Panc1 (cell line): ENCODE data around the gene COPB2. TPM values are rescaled to one million over a fixed set of nuclear protein-coding genes. Genes with fewer than 3 reads are reported as not detected.

Experiments
- ATAC-seq: fragments of 200-7000 bp; cut with Tn5 transposase; 2 replicates; pipeline ENCODE4 v1.9.1; 2020; ENCODE audit warnings: mild to moderate bottlenecking, moderate library complexity
- BruUV-seq: library from RNA; stranded (reverse); fragments of 400-500 nt; replicated peaks from 2 replicates; lab custom pipeline; 2021; lab: Mats Ljungman, UMichigan
- CTCF ChIA-PET: fragments of 300-600 bp; sonication (Branson Sonifier 250); formaldehyde crosslinking; loops from one replicate; lab custom pipeline; 2022; ENCODE audit warnings: antibody characterized with exemption; lab: Charles Lee
- POLR2A ChIA-PET: fragments of 300-600 bp; sonication (Branson Sonifier 250); formaldehyde crosslinking; loops from one replicate; lab custom pipeline; 2022; ENCODE audit warnings: antibody characterized with exemption; lab: Charles Lee
- DNase-seq: peaks from one replicate; pipeline ENCODE4 v3.0.0-alpha.2; 2010; ENCODE audit warnings: low read depth, low spot score
- H3K27ac ChIP-seq: 2 replicates; pipeline ENCODE4 v1.5.1; 2011; ENCODE audit warnings: mild to moderate bottlenecking, low read length, inconsistent platforms
- H3K27me3 ChIP-seq: fragments of 200-500 bp; sonication (Bioruptor generic); 2 replicates; pipeline ENCODE4 v1.6.0; 2014; ENCODE audit warnings: low read length, inconsistent platforms; ENCODE audit not compliant: control insufficient read depth, insufficient read depth
- H3K36me3 ChIP-seq: fragments of 200-500 bp; sonication (Bioruptor generic); 2 replicates; pipeline ENCODE4 v1.5.1; 2014; ENCODE audit warnings: inconsistent platforms, mild to moderate bottlenecking, low read length, moderate library complexity; ENCODE audit not compliant: control insufficient read depth, insufficient read depth
- H3K4me1 ChIP-seq: 2 replicates; pipeline ENCODE4 v1.5.1; 2011; ENCODE audit warnings: inconsistent platforms, mild to moderate bottlenecking, low read length, moderate library complexity; ENCODE audit not compliant: control insufficient read depth, insufficient read depth
- H3K4me3 ChIP-seq, 2 experiments: 2 replicates each; pipeline ENCODE4 v1.5.1; 2011 to 2012; ENCODE audit warnings: low read depth in 2 of 2, low read length in 2 of 2, mild to moderate bottlenecking in 2 of 2, inconsistent platforms in 1 of 2, moderate library complexity in 1 of 2
- H3K9me3 ChIP-seq: fragments of 200-500 bp; sonication (Bioruptor generic); 2 replicates; pipeline ENCODE4 v1.5.1; 2014; ENCODE audit warnings: low read depth, mild to moderate bottlenecking, inconsistent platforms, low read length, moderate library complexity; ENCODE audit not compliant: control insufficient read depth, insufficient read depth
- POLR2AphosphoS5 ChIP-seq: IDR thresholded peaks from 2 replicates; pipeline ENCODE4 v1.6.1; 2012; ENCODE audit warnings: mild to moderate bottlenecking, low read depth, low read length, moderate library complexity
- SIN3A ChIP-seq: IDR thresholded peaks from 2 replicates; pipeline ENCODE4 v1.6.1; 2012; ENCODE audit warnings: low read depth, mild to moderate bottlenecking, low read length, moderate library complexity, borderline replicate concordance; ENCODE audit not compliant: insufficient read depth
- TCF7L2 ChIP-seq: IDR thresholded peaks from 2 replicates; pipeline ENCODE4 v1.6.1; 2011; ENCODE audit warnings: mild to moderate bottlenecking, low read depth, low read length, inconsistent platforms
- in situ Hi-C: cut with HindIII; loops from 2 replicates; pipeline ENCODE4 v1.10.0; 2016; ENCODE audit warnings: low sequenced_read_pairs, low pct_unique_long_range_greater_than_20kb
- intact Hi-C: fragments of 100-400 bp; cut with micrococcal nuclease; formaldehyde crosslinking; loops from one replicate; pipeline ENCODE4 v1.10.0; 2022; ENCODE audit not compliant: unreplicated experiment
- total RNA-seq: library from RNA; stranded (reverse); gene quantifications from one replicate; pipeline ENCODE4 v1.2.1, GENCODE V29; 2021; ENCODE audit not compliant: unreplicated experiment
- TF ChIP-seq, protein P1 (sequence below), 2 experiments: IDR thresholded peaks; 2 replicates each; pipeline ENCODE4 v1.6.1; 2011 to 2012; ENCODE audit warnings: low read depth in 2 of 2, control low read depth in 1 of 2, low read length in 1 of 2, mild to moderate bottlenecking in 1 of 2, moderate library complexity in 1 of 2; ENCODE audit not compliant: insufficient read depth in 1 of 2
- TF ChIP-seq, protein P2 (sequence below): fragments of 450-650 bp; IDR thresholded peaks from 2 replicates; pipeline ENCODE4 v1.5.1; 2017; ENCODE audit warnings: mild to moderate bottlenecking

Gene COPB2
- total RNA-seq, 1 experiment from 2014 or later = 150 TPM

GRCh38 chr3:139326707-139327106 is 62.7 kb downstream of the COPB2 start:
- H3K27ac ChIP-seq = peak overlapping the region; percentile 15; the same call in 1 of the 2 replicates
- DNase-seq = no peak
- POLR2A ChIA-PET = interaction anchor here (0.6 kb wide), 1 partner anchor 373 kb away, joined by 4 read pairs; no protein-coding TSS in a partner anchor
- intact Hi-C loops = no loop called here
- in situ Hi-C loops = no loop called here
- no TSS peak for BruUV-seq
- no peaks in the 10 kb centered on the region for H3K9me3 ChIP-seq
- no peak for ATAC-seq
- TF ChIP-seq SIN3A (no peak), POLR2AphosphoS5 (no peak), TCF7L2 (no peak)
- TF ChIP-seq, protein P1, sequence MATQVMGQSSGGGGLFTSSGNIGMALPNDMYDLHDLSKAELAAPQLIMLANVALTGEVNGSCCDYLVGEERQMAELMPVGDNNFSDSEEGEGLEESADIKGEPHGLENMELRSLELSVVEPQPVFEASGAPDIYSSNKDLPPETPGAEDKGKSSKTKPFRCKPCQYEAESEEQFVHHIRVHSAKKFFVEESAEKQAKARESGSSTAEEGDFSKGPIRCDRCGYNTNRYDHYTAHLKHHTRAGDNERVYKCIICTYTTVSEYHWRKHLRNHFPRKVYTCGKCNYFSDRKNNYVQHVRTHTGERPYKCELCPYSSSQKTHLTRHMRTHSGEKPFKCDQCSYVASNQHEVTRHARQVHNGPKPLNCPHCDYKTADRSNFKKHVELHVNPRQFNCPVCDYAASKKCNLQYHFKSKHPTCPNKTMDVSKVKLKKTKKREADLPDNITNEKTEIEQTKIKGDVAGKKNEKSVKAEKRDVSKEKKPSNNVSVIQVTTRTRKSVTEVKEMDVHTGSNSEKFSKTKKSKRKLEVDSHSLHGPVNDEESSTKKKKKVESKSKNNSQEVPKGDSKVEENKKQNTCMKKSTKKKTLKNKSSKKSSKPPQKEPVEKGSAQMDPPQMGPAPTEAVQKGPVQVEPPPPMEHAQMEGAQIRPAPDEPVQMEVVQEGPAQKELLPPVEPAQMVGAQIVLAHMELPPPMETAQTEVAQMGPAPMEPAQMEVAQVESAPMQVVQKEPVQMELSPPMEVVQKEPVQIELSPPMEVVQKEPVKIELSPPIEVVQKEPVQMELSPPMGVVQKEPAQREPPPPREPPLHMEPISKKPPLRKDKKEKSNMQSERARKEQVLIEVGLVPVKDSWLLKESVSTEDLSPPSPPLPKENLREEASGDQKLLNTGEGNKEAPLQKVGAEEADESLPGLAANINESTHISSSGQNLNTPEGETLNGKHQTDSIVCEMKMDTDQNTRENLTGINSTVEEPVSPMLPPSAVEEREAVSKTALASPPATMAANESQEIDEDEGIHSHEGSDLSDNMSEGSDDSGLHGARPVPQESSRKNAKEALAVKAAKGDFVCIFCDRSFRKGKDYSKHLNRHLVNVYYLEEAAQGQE (IDR thresholded peaks at IDR 0.05; ENCODE audit: insufficient read depth in 1 of 2, low read depth in 2 of 2, low read length in 1 of 2) = no peak
- TF ChIP-seq, protein P2, sequence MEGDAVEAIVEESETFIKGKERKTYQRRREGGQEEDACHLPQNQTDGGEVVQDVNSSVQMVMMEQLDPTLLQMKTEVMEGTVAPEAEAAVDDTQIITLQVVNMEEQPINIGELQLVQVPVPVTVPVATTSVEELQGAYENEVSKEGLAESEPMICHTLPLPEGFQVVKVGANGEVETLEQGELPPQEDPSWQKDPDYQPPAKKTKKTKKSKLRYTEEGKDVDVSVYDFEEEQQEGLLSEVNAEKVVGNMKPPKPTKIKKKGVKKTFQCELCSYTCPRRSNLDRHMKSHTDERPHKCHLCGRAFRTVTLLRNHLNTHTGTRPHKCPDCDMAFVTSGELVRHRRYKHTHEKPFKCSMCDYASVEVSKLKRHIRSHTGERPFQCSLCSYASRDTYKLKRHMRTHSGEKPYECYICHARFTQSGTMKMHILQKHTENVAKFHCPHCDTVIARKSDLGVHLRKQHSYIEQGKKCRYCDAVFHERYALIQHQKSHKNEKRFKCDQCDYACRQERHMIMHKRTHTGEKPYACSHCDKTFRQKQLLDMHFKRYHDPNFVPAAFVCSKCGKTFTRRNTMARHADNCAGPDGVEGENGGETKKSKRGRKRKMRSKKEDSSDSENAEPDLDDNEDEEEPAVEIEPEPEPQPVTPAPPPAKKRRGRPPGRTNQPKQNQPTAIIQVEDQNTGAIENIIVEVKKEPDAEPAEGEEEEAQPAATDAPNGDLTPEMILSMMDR = no peak
- H3K27me3 ChIP-seq = no peaks in the 10 kb centered on the region
- H3K4me1 ChIP-seq = peaks cover 7% of the 10 kb centered on the region
- CTCF ChIA-PET = no interaction called here
- no peak overlapping the region for H3K4me3 ChIP-seq
- no peaks in the 10 kb centered on the region for H3K36me3 ChIP-seq

DNA sequence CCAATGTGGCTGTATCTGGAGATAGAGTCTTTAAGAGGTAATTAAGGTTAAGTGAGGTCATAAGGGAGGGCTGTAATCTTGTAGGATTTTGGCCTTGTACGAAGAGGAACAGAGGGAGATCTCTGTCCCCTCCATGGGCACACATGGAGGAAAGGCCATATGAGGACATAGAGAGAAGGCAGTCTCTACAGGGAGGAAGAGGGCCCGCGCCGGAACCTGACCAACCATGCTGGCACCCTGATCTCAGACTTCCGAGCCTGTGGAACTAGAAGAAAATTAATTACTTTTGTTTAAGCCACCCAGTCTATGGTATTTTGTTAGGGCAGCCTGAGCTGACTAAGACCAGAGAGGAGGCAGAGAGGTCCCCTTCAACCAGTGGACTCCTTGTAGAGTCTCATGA is 63.3 kb downstream of the COPB2 start:
- H3K9me3 ChIP-seq = no peaks in the 10 kb centered on the region
- CTCF ChIA-PET = no interaction called here
- ATAC-seq = no peak
- peak overlapping the region; percentile 25; the same call in 1 of the 2 replicates for H3K27ac ChIP-seq
- TF ChIP-seq POLR2AphosphoS5 = no peak
- TF ChIP-seq, protein P2 = no peak
- TF ChIP-seq SIN3A = no peak
- TF ChIP-seq TCF7L2 = no peak
- TF ChIP-seq, protein P1 (IDR thresholded peaks at IDR 0.05; ENCODE audit: insufficient read depth in 1 of 2, low read depth in 2 of 2, low read length in 1 of 2) = no peak
- H3K36me3 ChIP-seq = no peaks in the 10 kb centered on the region
- no peak overlapping the region for H3K4me3 ChIP-seq
- no peak for DNase-seq
- no TSS peak for BruUV-seq
- peaks cover 7% of the 10 kb centered on the region for H3K4me1 ChIP-seq
- no peaks in the 10 kb centered on the region for H3K27me3 ChIP-seq
- POLR2A ChIA-PET = no interaction called here
- in situ Hi-C loops (no loop called here), intact Hi-C loops (no loop called here)
